ENCODE results near the gene TBPL1. TPM values are rescaled to one million over a fixed set of nuclear protein-coding genes. Genes with fewer than 3 reads are reported as not detected.

TBPL1 gene
- total and polyA plus RNA-seq, 2 of the 13 experiments (the other 11 are each of a cell fraction or from before 2014, with no cell fraction given), result 25.3 to 39.3 TPM

GRCh38 chr6:133951881-133952814 is 876 bp upstream of the TBPL1 start (continued):
- TF ChIP-seq ZBTB14 (CRISPR knock-in tag; IDR thresholded peaks at IDR 0.05) (no peak), ZNF354B (CRISPR knock-in tag; IDR thresholded peaks at IDR 0.05) (no peak), POGZ (CRISPR knock-in tag; IDR thresholded peaks at IDR 0.05) (no peak), ZHX2 (IDR thresholded peaks at IDR 0.05; ENCODE audit: low read depth) (no peak; the same call in 1 of the 2 replicates), ZHX2 (CRISPR knock-in tag; IDR thresholded peaks at IDR 0.05; ENCODE audit: borderline replicate concordance) (no peak), ARID4A (CRISPR knock-in tag; IDR thresholded peaks at IDR 0.05; ENCODE audit: borderline replicate concordance) (no peak), MYPOP (CRISPR knock-in tag; IDR thresholded peaks at IDR 0.05) (peak; percentile 67), CAMTA2 (CRISPR knock-in tag; IDR thresholded peaks at IDR 0.05; ENCODE audit: borderline replicate concordance) (no peak), ATF2 (CRISPR knock-in tag; IDR thresholded peaks at IDR 0.05) (no peak), MED8 (CRISPR knock-in tag; IDR thresholded peaks at IDR 0.05; ENCODE audit: insufficient replicate concordance) (no peak), ZNF563 (CRISPR knock-in tag; IDR thresholded peaks at IDR 0.05) (peak; percentile 80), PPARG (CRISPR knock-in tag; conservative IDR thresholded peaks at IDR 0.05) (no peak), MYNN (CRISPR knock-in tag; IDR thresholded peaks at IDR 0.05; ENCODE audit: low read depth) (no peak), ZNF256 (CRISPR knock-in tag; conservative IDR thresholded peaks at IDR 0.05) (no peak)
